Measurements from ENCODE around the gene ECI1.

The ECI1 gene

GRCh38 chr16:2194166-2194834, 57.1 kb downstream of the ECI1 start:
- no peak for ATAC-seq

- no peak for ATAC-seq
Measured at GRCh38 chr16:2191446-2191706, 60.0 kb downstream of the ECI1 start.

GRCh38 chr16:2190659-2191445, 60.5 kb downstream of the ECI1 start:
- ATAC-seq: no peak

DNA sequence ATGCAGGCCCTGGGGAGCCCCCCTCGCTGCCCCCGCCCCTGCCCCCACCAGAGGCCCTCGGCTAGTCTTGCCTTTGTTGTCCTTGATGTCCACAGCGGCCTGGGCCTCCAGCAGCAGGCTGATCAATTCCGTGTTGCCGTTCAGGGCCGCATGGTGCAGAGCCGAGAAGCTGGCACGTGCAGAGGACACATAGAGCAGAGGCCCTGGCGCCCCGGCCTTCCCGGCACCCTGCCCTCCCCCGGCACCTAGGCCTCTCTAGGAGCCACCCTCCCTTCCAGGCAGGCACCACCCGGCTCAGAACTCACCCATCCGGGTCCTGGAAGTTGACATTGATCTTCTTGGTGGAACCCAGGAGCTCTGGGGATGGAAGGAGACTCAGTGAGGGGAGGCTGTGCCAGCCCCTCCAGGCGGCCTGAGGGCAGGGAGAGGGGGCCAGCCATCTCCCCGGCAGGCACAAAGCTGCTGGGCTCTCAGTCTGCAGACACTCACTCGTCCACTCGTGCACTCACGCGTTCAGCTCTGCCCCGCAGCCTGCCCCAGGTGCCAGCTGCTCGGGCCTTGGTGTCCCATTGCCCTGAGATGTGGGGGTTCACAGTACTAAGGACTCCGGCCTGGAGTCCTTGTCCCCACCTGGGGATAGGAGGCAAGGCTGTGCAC, 61.3 kb downstream of the ECI1 start:
- ATAC-seq: no peak

Data from activated CD4-positive, CD25-positive, alpha-beta regulatory T cell treated with anti-CD3 and anti-CD28 coated beads, Interleukin-2, amount 50 U/mL, for 24 hours (primary cell).